ENCODE data around the gene PSMD1. TPM values are rescaled to one million over a fixed set of nuclear protein-coding genes. Genes with fewer than 3 reads are reported as not detected.
A peak's percentile ranks its signal among the peaks of the same experiment; 100 is the strongest.
"Not testable (repeated sequence)": the region's sequence is repeated elsewhere in the genome, so short reads cannot be mapped to it uniquely, and the experiment has no call there.

PSMD1 gene
- total RNA-seq, 1 donor from 2014 or later = 142 TPM

DNA sequence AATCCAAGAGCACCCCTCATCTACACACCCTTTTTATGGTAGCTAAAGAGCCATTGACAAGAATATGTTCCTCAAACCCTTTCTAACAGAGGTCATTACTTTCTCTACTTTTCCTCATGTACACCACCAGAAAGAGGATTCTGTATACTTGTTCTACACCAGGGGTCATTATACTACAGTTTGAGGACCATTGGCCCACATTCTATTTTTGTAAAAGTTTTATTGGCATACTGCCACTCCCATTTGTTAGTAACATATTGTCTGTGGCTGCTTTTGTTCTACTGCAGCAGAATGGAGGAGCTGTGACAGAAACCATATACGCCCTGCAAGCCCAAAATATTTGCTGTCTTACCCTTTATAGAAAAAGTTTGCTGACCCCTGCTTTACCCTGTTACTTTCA is 53.9 kb downstream of the PSMD1 start:
- DNase-seq (ENCODE audit: low read depth in 2 of 2) = peak; percentile 81 to 85

GRCh38 chr2:231111987-231112386 is 55.3 kb downstream of the PSMD1 start:
- no peak for DNase-seq (ENCODE audit: low read depth in 2 of 2)

DNA sequence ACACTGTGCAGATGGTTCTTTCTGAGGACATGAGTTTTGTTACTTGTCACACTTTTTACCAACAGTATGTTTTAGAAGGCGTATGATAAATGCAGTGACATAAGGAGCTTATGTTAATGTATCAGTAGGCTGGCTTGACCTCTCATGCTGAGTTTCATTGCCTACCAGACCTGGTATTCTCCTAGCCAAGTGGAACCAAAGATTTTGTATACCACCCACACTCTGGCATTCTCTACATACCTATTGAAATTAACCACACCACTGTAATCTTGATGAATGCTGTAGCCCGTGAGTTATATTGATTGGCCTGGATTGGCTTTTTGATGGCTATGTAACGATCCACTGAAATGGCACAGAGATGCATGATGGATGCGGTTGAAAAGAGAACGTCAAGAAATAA is 56.8 kb downstream of the PSMD1 start:
- no peak for DNase-seq (ENCODE audit: low read depth in 2 of 2)

GRCh38 chr2:231115651-231116050 is 59.0 kb downstream of the PSMD1 start:
- no peak for DNase-seq (ENCODE audit: low read depth in 2 of 2)

GRCh38 chr2:231117148-231117547 is 60.5 kb downstream of the PSMD1 start:
- DNase-seq (ENCODE audit: low read depth in 2 of 2) = no peak

- DNase-seq (ENCODE audit: low read depth in 2 of 2) = no peak
Observed at GRCh38 chr2:231117922-231118613, 61.4 kb downstream of the PSMD1 start.

- no peak for DNase-seq (ENCODE audit: low read depth in 2 of 2)
Observed at GRCh38 chr2:231118614-231118942, 61.9 kb downstream of the PSMD1 start.

DNA sequence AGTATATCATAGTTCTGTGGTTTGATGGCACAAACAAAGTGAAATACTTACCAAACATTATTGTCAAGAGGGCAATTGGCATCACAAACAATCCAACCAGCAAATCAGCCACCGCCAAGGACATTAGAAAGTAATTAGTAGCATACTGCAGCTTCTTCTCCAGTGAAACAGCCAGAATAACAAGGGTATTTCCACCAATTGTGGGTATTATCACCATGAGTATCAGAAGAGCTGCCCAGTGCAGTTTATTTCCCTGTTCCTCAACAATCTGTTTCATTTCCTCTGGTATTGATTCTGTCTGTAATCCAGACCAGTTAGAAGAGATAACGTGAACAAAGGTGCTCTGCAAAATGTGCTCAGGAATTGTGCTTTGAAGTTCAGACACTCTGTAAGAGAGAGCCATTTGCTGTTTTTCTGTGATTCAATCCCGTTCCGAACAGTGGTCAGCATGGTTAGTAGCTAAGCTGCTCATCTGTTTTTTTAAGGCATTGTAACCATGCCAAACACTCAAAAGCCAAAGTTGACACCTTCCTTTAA is 66.8 kb downstream of the PSMD1 start:
- peak; percentile 24 to 75 for DNase-seq (ENCODE audit: low read depth in 2 of 2)

GRCh38 chr2:231124838-231125568 is 68.3 kb downstream of the PSMD1 start, which contains the start of gene HTR2B:
HTR2B (minus strand) TSS chr2:231125042; CDS start chr2:231123764, 1,278 bp downstream.
- DNase-seq (ENCODE audit: low read depth in 2 of 2) = peak in 1 of 2 donors; percentile 57

GRCh38 chr2:231126123-231126522 is 69.5 kb downstream of the PSMD1 start:
- DNase-seq (ENCODE audit: low read depth in 2 of 2) = no peak

GRCh38 chr2:231127480-231127879 is 70.8 kb downstream of the PSMD1 start:
- no peak for DNase-seq (ENCODE audit: low read depth in 2 of 2)

DNA sequence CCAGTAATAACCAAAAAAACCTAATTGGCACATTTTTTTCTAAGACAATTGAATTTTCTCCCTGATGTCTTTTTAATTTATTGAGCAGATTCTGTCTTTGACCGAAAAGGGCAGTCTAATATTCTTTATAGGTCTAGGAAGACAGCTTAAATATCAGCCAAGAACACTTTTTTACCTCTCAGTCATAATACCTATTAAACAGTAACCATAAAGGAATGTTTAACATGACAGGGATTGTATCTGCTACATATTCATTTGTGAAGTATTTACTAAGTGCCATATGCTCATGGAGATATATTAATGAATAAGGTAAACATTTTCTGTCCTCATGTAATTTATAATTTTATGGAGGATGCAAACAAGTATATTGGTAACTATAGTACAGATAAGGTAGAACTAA is 71.3 kb downstream of the PSMD1 start:
- DNase-seq (ENCODE audit: low read depth in 2 of 2) = no peak

GRCh38 chr2:231128541-231128940 is 71.9 kb downstream of the PSMD1 start:
- no peak for DNase-seq (ENCODE audit: low read depth in 2 of 2)

DNA sequence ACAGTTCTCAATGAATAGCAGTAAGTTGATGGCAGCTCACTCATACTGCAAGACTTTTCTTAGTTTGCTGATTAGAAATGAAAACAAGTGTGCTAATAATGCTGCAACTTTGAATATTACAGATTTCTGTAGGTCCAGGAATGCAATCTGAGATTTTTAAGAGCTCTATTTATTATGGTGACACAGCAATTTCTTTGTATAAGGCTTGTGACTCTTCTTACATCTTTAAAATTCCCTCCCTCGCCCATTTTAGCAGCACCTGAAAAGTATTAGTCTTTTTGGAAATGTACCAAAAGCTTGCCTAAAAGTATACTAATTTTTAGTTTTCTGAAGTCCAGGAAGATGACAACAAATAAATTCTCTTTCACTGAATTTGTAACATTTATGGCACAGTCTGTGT is 72.5 kb downstream of the PSMD1 start:
- DNase-seq (ENCODE audit: low read depth in 2 of 2) = no peak

DNA sequence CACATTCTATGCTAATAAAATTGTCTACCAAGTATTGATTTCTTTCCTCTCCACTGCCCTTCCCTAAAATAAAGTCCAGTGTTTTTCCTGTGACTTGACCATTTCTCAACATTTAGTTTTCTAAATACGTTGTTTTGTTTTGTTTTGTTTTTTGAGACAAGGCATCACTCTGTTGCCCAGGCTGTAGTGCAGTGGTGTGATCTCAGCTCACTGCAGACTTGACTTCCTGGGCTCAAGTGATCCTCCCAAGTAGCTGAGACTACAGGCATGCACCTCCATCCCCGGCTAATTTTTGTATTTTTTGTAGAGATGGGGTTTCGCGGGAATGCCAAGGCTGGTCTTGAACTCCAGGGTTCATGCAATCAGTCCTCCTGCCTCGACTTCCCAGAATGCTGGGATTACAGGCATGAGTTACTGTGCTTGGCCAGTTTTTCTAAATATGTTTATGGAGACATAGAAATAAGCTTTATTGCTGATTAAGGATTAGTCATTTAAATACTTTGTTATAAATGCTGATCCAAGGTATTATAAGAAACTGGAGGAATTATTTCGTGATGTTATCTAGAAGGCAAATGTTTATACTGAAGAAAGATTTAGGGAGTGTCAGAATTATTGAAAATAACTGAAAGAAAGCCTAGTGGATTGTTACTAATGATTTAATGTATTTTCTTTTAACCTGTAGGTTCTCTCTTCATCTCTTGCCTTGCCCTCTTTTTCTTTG is 73.8 kb downstream of the PSMD1 start:
- no peak for DNase-seq (ENCODE audit: low read depth in 2 of 2)

DNA sequence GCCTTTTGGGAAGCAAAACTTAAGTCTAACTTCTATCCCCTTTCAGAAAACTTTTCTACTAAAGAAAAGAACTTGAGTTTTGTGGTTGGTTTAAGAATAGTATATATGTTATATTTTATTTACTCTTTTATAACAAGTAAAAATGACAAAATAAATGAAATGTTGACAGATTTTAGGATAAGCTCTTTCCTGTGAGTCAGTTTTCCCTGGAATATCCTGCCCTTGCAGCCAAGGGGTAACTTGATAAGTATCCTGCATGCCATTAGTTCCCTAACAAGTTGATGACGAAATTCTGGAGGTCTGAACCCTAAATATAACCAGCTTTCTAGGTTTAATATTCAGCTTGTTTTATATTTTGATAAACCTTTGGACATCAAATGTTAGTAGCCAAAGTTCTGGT is 75.5 kb downstream of the PSMD1 start:
- peak; percentile 62 to 84 for DNase-seq (ENCODE audit: low read depth in 2 of 2)

GRCh38 chr2:231133365-231134099 is 76.9 kb downstream of the PSMD1 start:
- DNase-seq (ENCODE audit: low read depth in 2 of 2) = no peak

DNA sequence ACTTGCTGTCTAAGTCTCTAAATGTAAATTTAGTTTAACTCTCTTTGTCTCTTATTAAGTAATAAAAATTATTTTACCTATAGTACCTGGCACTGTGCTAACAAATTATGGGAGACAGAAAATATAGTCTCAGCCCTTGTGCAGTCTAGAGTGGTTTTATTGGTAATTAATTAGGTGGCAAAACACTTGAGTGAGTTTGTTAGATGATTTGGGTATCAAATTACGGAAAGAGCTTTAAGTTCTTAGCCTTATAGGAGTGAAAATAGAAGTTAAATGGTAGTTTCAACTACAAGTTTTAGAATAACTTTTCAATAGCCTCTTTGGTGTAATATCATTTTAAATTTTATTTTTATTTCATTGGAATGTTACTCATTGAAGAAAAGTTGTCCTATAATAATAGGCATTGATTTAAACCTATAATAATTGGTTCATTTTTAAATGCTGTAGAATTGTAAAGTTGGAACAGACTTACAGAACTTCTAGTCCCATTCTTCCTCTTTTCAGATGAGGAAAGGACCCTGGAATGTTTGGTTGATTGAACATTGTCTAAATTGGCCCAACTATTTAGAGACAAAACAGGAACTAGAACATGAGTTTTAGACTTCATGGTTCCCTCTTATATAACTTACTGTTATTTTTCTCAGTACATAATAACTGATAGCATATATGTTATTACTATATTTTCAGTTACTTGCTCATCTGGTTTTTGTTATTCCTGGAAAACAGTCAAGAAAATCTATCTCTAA is 78.4 kb downstream of the PSMD1 start:
- no peak for DNase-seq (ENCODE audit: low read depth in 2 of 2)

DNA sequence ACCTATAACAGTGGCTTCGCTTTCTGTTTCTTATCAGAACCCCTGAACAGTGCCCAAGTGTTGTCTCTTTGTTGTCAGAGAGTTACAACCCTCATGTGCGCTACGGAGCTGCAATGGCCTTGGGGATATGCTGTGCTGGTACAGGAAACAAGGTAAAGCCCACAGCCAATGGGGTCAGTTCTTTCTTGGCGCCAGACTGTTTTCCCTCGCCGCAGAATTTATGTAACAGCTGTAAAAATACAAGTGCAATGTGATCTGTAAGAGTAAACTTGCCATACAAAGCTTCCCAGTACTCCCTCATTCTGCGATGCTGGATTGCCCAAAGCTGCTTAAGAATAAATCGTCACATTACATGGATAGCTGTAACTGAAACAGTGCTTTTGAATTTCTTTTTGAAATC is 82.0 kb downstream of the PSMD1 start:
- peak; percentile 35 to 59 for DNase-seq (ENCODE audit: low read depth in 2 of 2)

GRCh38 chr2:231139796-231140195 is 83.1 kb downstream of the PSMD1 start:
- DNase-seq (ENCODE audit: low read depth in 2 of 2) = no peak

- not testable (repeated sequence) for DNase-seq (ENCODE audit: low read depth in 2 of 2)
Observed at GRCh38 chr2:231140808-231141207, 84.1 kb downstream of the PSMD1 start.

Measured in dermis microvascular lymphatic vessel endothelial cell (primary cell).